B cell (primary cell): ENCODE data around the gene MLLT11. TPM values are rescaled to one million over a fixed set of nuclear protein-coding genes. Genes with fewer than 3 reads are reported as not detected.

Source experiments
- ATAC-seq: fragments of 200-7000 bp; cut with Tn5 transposase; one replicate; pipeline ENCODE4 v1.10.0; 2021; ENCODE audit warnings: low read depth, mild to moderate bottlenecking, moderate number of reproducible peaks, moderate library complexity
- CTCF ChIA-PET: fragments of 350-600 bp; sonication (Branson Sonifier 250); formaldehyde crosslinking; loops from one replicate; lab custom pipeline; 2021; ENCODE audit warnings: antibody characterized with exemption, inconsistent platforms; lab: Charles Lee
- POLR2A ChIA-PET: fragments of 350-600 bp; sonication (Branson Sonifier 250); formaldehyde crosslinking; loops from one replicate; lab custom pipeline; 2021; ENCODE audit warnings: antibody characterized with exemption; lab: Charles Lee
- DNase-seq: peaks from one replicate; pipeline ENCODE4 v3.0.0; 2013
- H2AFZ ChIP-seq: 2 replicates; pipeline ENCODE4 v1.6.1; 2012; ENCODE audit warnings: mild to moderate bottlenecking, low read depth, low read length; ENCODE audit not compliant: insufficient read depth, poor library complexity, severe bottlenecking
- H3K27ac ChIP-seq, 2 donors: 1 replicate in 1 of 2; 2 replicates in 1 of 2; pipeline ENCODE4 v1.5.1; 2012 to 2013; ENCODE audit warnings: low read length in 2 of 2, mild to moderate bottlenecking in 2 of 2, moderate library complexity in 1 of 2
- H3K27me3 ChIP-seq, 4 experiments: fragments of 200-600 bp in 1 of 4; sonication (generic) in 1 of 4; replicated peaks in 1 of 4; 1 replicate in 2 of 4; 2 replicates in 2 of 4; pipeline versions ENCODE4 v1.6.1 to v1.7.0; 2013 to 2016; ENCODE audit warnings: low read length in 3 of 4, mild to moderate bottlenecking in 2 of 4, mixed read lengths in 1 of 4, moderate library complexity in 1 of 4; ENCODE audit not compliant: insufficient read depth in 4 of 4, control insufficient read depth in 3 of 4; ENCODE audit errors: control extremely low read depth in 1 of 4
- H3K36me3 ChIP-seq, 2 experiments: replicated peaks in 1 of 2; 1 replicate in 1 of 2; 2 replicates in 1 of 2; pipeline versions ENCODE4 v1.6.1 to v1.7.1; 2013; ENCODE audit warnings: low read length in 1 of 2; ENCODE audit not compliant: insufficient read depth in 2 of 2, control insufficient read depth in 1 of 2; ENCODE audit errors: control extremely low read depth in 1 of 2, extremely low read depth in 1 of 2
- H3K4me1 ChIP-seq, 2 donors: fragments of 200-600 bp in 1 of 2; sonication (generic) in 1 of 2; 1 replicate in 1 of 2; 2 replicates in 1 of 2; pipeline versions ENCODE4 v1.5.1 to v1.6.1; 2013 to 2017; ENCODE audit warnings: low read length in 2 of 2; ENCODE audit not compliant: control insufficient read depth in 2 of 2, insufficient read depth in 2 of 2
- H3K4me2 ChIP-seq: replicated peaks from 2 replicates; pipeline ENCODE3; 2012; ENCODE audit warnings: mild to moderate bottlenecking, low read depth, low read length; ENCODE audit not compliant: poor library complexity, severe bottlenecking
- H3K4me3 ChIP-seq, 5 experiments: fragments of 200-600 bp in 1 of 5; sonication (generic) in 1 of 5; 1 replicate in 3 of 5; 2 replicates in 2 of 5; pipeline versions ENCODE4 v1.5.1 to v1.7.0; 2011 to 2016; ENCODE audit warnings: low read length in 4 of 5, mild to moderate bottlenecking in 4 of 5, low read depth in 2 of 5, control low read depth in 1 of 5, moderate library complexity in 1 of 5; ENCODE audit not compliant: insufficient read depth in 1 of 5; ENCODE audit errors: control extremely low read depth in 1 of 5, extremely low read depth in 1 of 5
- H3K79me2 ChIP-seq: fragments of 200-600 bp; sonication (generic); one replicate; pipeline ENCODE4 v1.6.0; 2016; ENCODE audit warnings: low read length; ENCODE audit not compliant: control insufficient read depth, insufficient read depth
- H3K9ac ChIP-seq: fragments of 200-600 bp; sonication (generic); 2 replicates; pipeline ENCODE4 v1.6.1; 2017; ENCODE audit warnings: mild to moderate bottlenecking, low read length, moderate library complexity
- H3K9me3 ChIP-seq, 3 donors: one replicate each; pipeline versions ENCODE4 v1.6.1 to v1.7.1; 2013; ENCODE audit warnings: low read length in 2 of 3; ENCODE audit not compliant: control insufficient read depth in 2 of 3, insufficient read depth in 1 of 3; ENCODE audit errors: control extremely low read depth in 1 of 3
- H4K20me1 ChIP-seq: 2 replicates; pipeline ENCODE4 v1.6.0; 2012; ENCODE audit warnings: mild to moderate bottlenecking, low read length; ENCODE audit not compliant: insufficient read depth, control insufficient read depth, poor library complexity, severe bottlenecking
- H3K27ac Mint-ChIP-seq: one replicate; pipeline ENCODE4 v1.8.0; 2021; ENCODE audit warnings: mixed read lengths
- H3K27me3 Mint-ChIP-seq: one replicate; pipeline ENCODE4 v1.8.0; 2021; ENCODE audit warnings: mixed read lengths
- H3K4me1 Mint-ChIP-seq: one replicate; pipeline ENCODE4 v1.8.0; 2021; ENCODE audit warnings: mixed read lengths
- H3K4me3 Mint-ChIP-seq: one replicate; pipeline ENCODE4 v1.8.0; 2021; ENCODE audit warnings: mixed read lengths
- H3K9me3 Mint-ChIP-seq: one replicate; pipeline ENCODE4 v1.8.0; 2022; ENCODE audit warnings: mixed read lengths; ENCODE audit not compliant: insufficient read depth
- EZH2 ChIP-seq: IDR thresholded peaks from 2 replicates; pipeline ENCODE4 v1.6.1; 2012; ENCODE audit warnings: borderline replicate concordance, low read depth, mild to moderate bottlenecking, moderate library complexity, low read length; ENCODE audit not compliant: insufficient read depth, poor library complexity, severe bottlenecking
- WGBS: methylation state at CpG from one replicate; pipeline ENCODE4 v1.1.5; 2013; ENCODE audit warnings: missing lambda C conversion rate; ENCODE audit not compliant: insufficient coverage; 5-methylcytosine and 5-hydroxymethylcytosine counted together
- intact Hi-C: fragments of 100-400 bp; cut with micrococcal nuclease; formaldehyde crosslinking; loops from one replicate; pipeline ENCODE4 v1.10.0; 2022
- polyA plus RNA-seq: library from polyadenylated mRNA; depleted of rRNA; stranded (reverse); fragments of >200 nt; gene quantifications from 2 replicates; pipeline ENCODE4 v1.2.3, GENCODE V29; 2012
- total RNA-seq, 2 donors: library from RNA; stranded (reverse); fragments of 120-200 nt in 1 of 2; gene quantifications; 1 replicate in 1 of 2; 2 replicates in 1 of 2; pipeline versions ENCODE4 v1.2.3 to v1.2.4, GENCODE V29; 2013 to 2022
- TF ChIP-seq, protein P1 (sequence below): fragments of 200-600 bp; IDR thresholded peaks from one replicate; pipeline ENCODE4 v1.8.0; 2022; ENCODE audit warnings: antibody characterized with exemption, mild to moderate bottlenecking

Gene MLLT11
- total and polyA plus RNA-seq, 2 donors (not counting 1 experiment from before 2014, with no cell fraction given), result 1.1 to 2.4 TPM

- no peaks in the 10 kb centered on the region for H3K4me1 Mint-ChIP-seq
- no CpG with 5 or more reads among the region's 2 CpGs for WGBS
- CTCF ChIA-PET, result interaction anchor here (0.9 to 1.1 kb wide), 2 partner anchors 9 to 25 kb away, joined by 3 read pairs; no protein-coding TSS in a partner anchor
Measured at GRCh38 chr1:151036356-151036755, 23.8 kb upstream of the MLLT11 start, which contains the start of gene BNIPL. Gene BNIPL (plus strand): TSS chr1:151036586. CDS start chr1:151036726, 140 bp downstream.

GRCh38 chr1:151037032-151037431 lies 23.2 kb upstream of the MLLT11 start:
- ATAC-seq (no peak), DNase-seq (no peak)
- Histone ChIP-seq H3K79me2 (no peaks in the 10 kb centered on the region), H3K4me1 (no peaks in the 10 kb centered on the region), H3K36me3 (peaks cover 0 to 18% of the 10 kb centered on the region in 2 experiments), H3K27me3 (no peaks in the 10 kb centered on the region), H3K27ac (no peak overlapping the region), H2AFZ (no peak overlapping the region), H3K4me3 (no peak overlapping the region), H4K20me1 (no peaks in the 10 kb centered on the region), H3K4me2 (no peak overlapping the region), H3K9me3 (no peaks in the 10 kb centered on the region), H3K9ac (no peak overlapping the region)
- Mint-ChIP-seq H3K9me3 (no peaks in the 10 kb centered on the region), H3K4me3 (no peak overlapping the region), H3K27ac (no peak overlapping the region), H3K4me1 (no peaks in the 10 kb centered on the region), H3K27me3 (no peaks in the 10 kb centered on the region)
- ChIA-PET POLR2A (no interaction called here), CTCF (interaction anchor here (0.9 to 1.1 kb wide), 2 partner anchors 8 to 25 kb away, joined by 3 read pairs; no protein-coding TSS in a partner anchor)
- intact Hi-C loops, result no loop called here
- TF ChIP-seq, protein P1, sequence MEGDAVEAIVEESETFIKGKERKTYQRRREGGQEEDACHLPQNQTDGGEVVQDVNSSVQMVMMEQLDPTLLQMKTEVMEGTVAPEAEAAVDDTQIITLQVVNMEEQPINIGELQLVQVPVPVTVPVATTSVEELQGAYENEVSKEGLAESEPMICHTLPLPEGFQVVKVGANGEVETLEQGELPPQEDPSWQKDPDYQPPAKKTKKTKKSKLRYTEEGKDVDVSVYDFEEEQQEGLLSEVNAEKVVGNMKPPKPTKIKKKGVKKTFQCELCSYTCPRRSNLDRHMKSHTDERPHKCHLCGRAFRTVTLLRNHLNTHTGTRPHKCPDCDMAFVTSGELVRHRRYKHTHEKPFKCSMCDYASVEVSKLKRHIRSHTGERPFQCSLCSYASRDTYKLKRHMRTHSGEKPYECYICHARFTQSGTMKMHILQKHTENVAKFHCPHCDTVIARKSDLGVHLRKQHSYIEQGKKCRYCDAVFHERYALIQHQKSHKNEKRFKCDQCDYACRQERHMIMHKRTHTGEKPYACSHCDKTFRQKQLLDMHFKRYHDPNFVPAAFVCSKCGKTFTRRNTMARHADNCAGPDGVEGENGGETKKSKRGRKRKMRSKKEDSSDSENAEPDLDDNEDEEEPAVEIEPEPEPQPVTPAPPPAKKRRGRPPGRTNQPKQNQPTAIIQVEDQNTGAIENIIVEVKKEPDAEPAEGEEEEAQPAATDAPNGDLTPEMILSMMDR, result no peak
- no peak for TF ChIP-seq EZH2
- WGBS, result 100% methylated on average over 2 of the region's 6 CpGs

More at GRCh38 chr1:151036356-151036755, 23.8 kb upstream of the MLLT11 start, which contains the start of gene BNIPL:
- intact Hi-C loops, result no loop called here
- TF ChIP-seq, protein P1, result no peak
- Histone ChIP-seq H3K4me3 (no peak within 1 kb of the TSS), H2AFZ (no peak within 1 kb of the TSS), H3K9me3 (no peaks in the 10 kb centered on the region), H3K36me3 (peaks cover 0 to 23% of the 10 kb centered on the region in 2 experiments), H3K9ac (no peak within 1 kb of the TSS), H4K20me1 (no peaks in the 10 kb centered on the region), H3K27me3 (no peaks in the 10 kb centered on the region), H3K79me2 (no peaks in the 10 kb centered on the region), H3K4me2 (no peak within 1 kb of the TSS), H3K4me1 (no peaks in the 10 kb centered on the region), H3K27ac (no peak within 1 kb of the TSS)
- Mint-ChIP-seq H3K4me3 (no peak within 1 kb of the TSS), H3K9me3 (no peaks in the 10 kb centered on the region), H3K27ac (no peak within 1 kb of the TSS), H3K27me3 (no peaks in the 10 kb centered on the region)
- POLR2A ChIA-PET, result no interaction called here
- no peak for DNase-seq
- ATAC-seq, result no peak
